WI38 (cell line): ENCODE results near the gene RNASE8.

Experiments used
- H3K4me3 ChIP-seq: 2 replicates; pipeline ENCODE4 v1.5.1; 2011; ENCODE audit warnings: low read depth, mild to moderate bottlenecking, control low read depth, low read length
- CTCF ChIP-seq: IDR thresholded peaks from 2 replicates; pipeline ENCODE4 v1.5.1; 2012; ENCODE audit warnings: low read depth, mild to moderate bottlenecking, control low read depth, low read length

RNASE8 gene

GRCh38 chr14:21086908-21087293 is 29.3 kb downstream of the RNASE8 start:
- no peak overlapping the region for H3K4me3 ChIP-seq
- TF ChIP-seq CTCF, result no peak

GRCh38 chr14:21087294-21088091 is 29.9 kb downstream of the RNASE8 start:
- H3K4me3 ChIP-seq, result no peak overlapping the region
- TF ChIP-seq CTCF, result no peak

- no peak for TF ChIP-seq CTCF
- no peak overlapping the region for H3K4me3 ChIP-seq
These were observed 31.1 kb downstream of the RNASE8 start for GRCh38 chr14:21088687-21089086.

GRCh38 chr14:21089271-21089670 is 31.6 kb downstream of the RNASE8 start:
- H3K4me3 ChIP-seq, result no peak overlapping the region
- TF ChIP-seq CTCF, result no peak

- no peak overlapping the region for H3K4me3 ChIP-seq
- TF ChIP-seq CTCF, result no peak
These were observed 32.2 kb downstream of the RNASE8 start for GRCh38 chr14:21089877-21090193.

GRCh38 chr14:21090194-21090939 is 32.7 kb downstream of the RNASE8 start:
- peak; percentile 50 for TF ChIP-seq CTCF
- H3K4me3 ChIP-seq, result no peak overlapping the region
